HepG2 (cell line): ENCODE data around the gene TBX10. TPM values are rescaled to one million over a fixed set of nuclear protein-coding genes. Genes with fewer than 3 reads are reported as not detected.

Experiments used
- ATAD3A ChIP-seq: sonication (generic); formaldehyde crosslinking; IDR thresholded peaks from 2 replicates; pipeline ENCODE4 v1.4.0; 2020; ENCODE audit warnings: missing genetic modification reagents
- BCL6 ChIP-seq: IDR thresholded peaks from 2 replicates; pipeline ENCODE4 v1.6.1; 2016; ENCODE audit warnings: missing genetic modification reagents, missing compliant biosample characterization
- CC2D1A ChIP-seq: sonication (generic); formaldehyde crosslinking; IDR thresholded peaks from 2 replicates; pipeline ENCODE4 v1.8.1; 2023; ENCODE audit warnings: mild to moderate bottlenecking, missing genetic modification reagents
- DNMT3B ChIP-seq: conservative IDR thresholded peaks from 2 replicates; pipeline ENCODE4 v1.6.1; 2016; ENCODE audit warnings: missing biosample characterization, control low read depth
- DRAP1 ChIP-seq: IDR thresholded peaks from 2 replicates; pipeline ENCODE4 v1.6.1; 2016; ENCODE audit warnings: missing genetic modification reagents, missing compliant biosample characterization
- ERF ChIP-seq: IDR thresholded peaks from 2 replicates; pipeline ENCODE4 v1.6.1; 2018; ENCODE audit warnings: missing biosample characterization, missing genetic modification reagents
- EZH2 ChIP-seq: conservative IDR thresholded peaks from 2 replicates; pipeline ENCODE4 v1.6.1; 2012; ENCODE audit warnings: mild to moderate bottlenecking, low read depth, low read length, moderate library complexity
- GABPA ChIP-seq, 2 experiments: IDR thresholded peaks; 2 replicates each; pipeline ENCODE4 v1.6.1; 2011 to 2016; ENCODE audit warnings: low read depth in 2 of 2, low read length in 1 of 2, missing biosample characterization in 1 of 2, missing genetic modification characterization in 1 of 2
- GPN1 ChIP-seq: sonication (generic); formaldehyde crosslinking; IDR thresholded peaks from 2 replicates; pipeline ENCODE4 v1.5.1; 2020; ENCODE audit warnings: missing genetic modification reagents, borderline replicate concordance
- GTF2F1 ChIP-seq: fragments of 150-350 bp; IDR thresholded peaks from 2 replicates; pipeline ENCODE4 v1.6.1; 2014; ENCODE audit warnings: low read length
- HMG20A ChIP-seq: IDR thresholded peaks from 2 replicates; pipeline ENCODE4 v1.6.1; 2016; ENCODE audit warnings: borderline replicate concordance
- LBX2 ChIP-seq: sonication (generic); formaldehyde crosslinking; IDR thresholded peaks from 2 replicates; pipeline ENCODE4 v1.5.0; 2020; ENCODE audit warnings: missing genetic modification reagents, mild to moderate bottlenecking, borderline replicate concordance
- MATR3 ChIP-seq: sonication (generic); formaldehyde crosslinking; IDR thresholded peaks from 2 replicates; pipeline ENCODE4 v1.4.0; 2020; ENCODE audit warnings: missing genetic modification reagents
- NR2F1 ChIP-seq, 2 experiments: fragments of 450-650 bp in 1 of 2; formaldehyde crosslinking in 1 of 2; IDR thresholded peaks; 2 replicates each; pipeline versions ENCODE4 v1.5.0 to v1.6.1; 2016 to 2020; ENCODE audit warnings: mild to moderate bottlenecking in 1 of 2, missing compliant biosample characterization in 1 of 2, missing genetic modification reagents in 1 of 2, moderate library complexity in 1 of 2
- PLSCR1 ChIP-seq: sonication (generic); formaldehyde crosslinking; IDR thresholded peaks from 2 replicates; pipeline ENCODE4 v1.5.0; 2020; ENCODE audit warnings: missing genetic modification reagents, mild to moderate bottlenecking, borderline replicate concordance
- POLR2AphosphoS5 ChIP-seq: IDR thresholded peaks from 2 replicates; pipeline ENCODE4 v1.6.1; 2012; ENCODE audit warnings: low read depth, low read length
- RCOR2 ChIP-seq: IDR thresholded peaks from 2 replicates; pipeline ENCODE4 v1.6.1; 2016; ENCODE audit warnings: missing biosample characterization, missing genetic modification reagents
- SALL2 ChIP-seq: sonication (generic); formaldehyde crosslinking; IDR thresholded peaks from 2 replicates; pipeline ENCODE4 v1.8.1; 2023; ENCODE audit warnings: mild to moderate bottlenecking, missing genetic modification reagents, inconsistent platforms
- TBP ChIP-seq: sonication (generic); formaldehyde crosslinking; IDR thresholded peaks from 2 replicates; pipeline ENCODE4 v1.5.0; 2020; ENCODE audit warnings: missing genetic modification reagents
- TRIM24 ChIP-seq: sonication (generic); formaldehyde crosslinking; IDR thresholded peaks from 2 replicates; pipeline ENCODE4 v1.8.0; 2022; ENCODE audit warnings: mild to moderate bottlenecking, missing genetic modification reagents
- YEATS2 ChIP-seq: sonication (generic); formaldehyde crosslinking; IDR thresholded peaks from 2 replicates; pipeline ENCODE4 v1.4.0; 2020; ENCODE audit warnings: missing genetic modification reagents, borderline replicate concordance
- ZBTB34 ChIP-seq: sonication (generic); formaldehyde crosslinking; IDR thresholded peaks from 2 replicates; pipeline ENCODE4 v1.8.0; 2022; ENCODE audit warnings: mild to moderate bottlenecking, missing genetic modification reagents
- ZFP82 ChIP-seq: sonication (generic); formaldehyde crosslinking; IDR thresholded peaks from 2 replicates; pipeline ENCODE4 v1.5.1; 2020; ENCODE audit warnings: mild to moderate bottlenecking, missing genetic modification reagents, borderline replicate concordance
- ZNF3 ChIP-seq: IDR thresholded peaks from 2 replicates; pipeline ENCODE4 v1.7.0; 2017; ENCODE audit warnings: inconsistent platforms
- ZNF576 ChIP-seq: sonication (generic); formaldehyde crosslinking; IDR thresholded peaks from 2 replicates; pipeline ENCODE4 v1.4.0; 2020; ENCODE audit warnings: mild to moderate bottlenecking, missing genetic modification reagents
- ZNF678 ChIP-seq: sonication (generic); formaldehyde crosslinking; IDR thresholded peaks from 2 replicates; pipeline ENCODE4 v1.4.0; 2020; ENCODE audit warnings: mild to moderate bottlenecking, missing genetic modification reagents
- ZNF782 ChIP-seq: sonication (generic); formaldehyde crosslinking; IDR thresholded peaks from 2 replicates; pipeline ENCODE4 v1.4.0; 2020; ENCODE audit warnings: missing genetic modification reagents, mild to moderate bottlenecking, borderline replicate concordance
- ZNF891 ChIP-seq: sonication (generic); formaldehyde crosslinking; IDR thresholded peaks from 2 replicates; pipeline ENCODE4 v1.5.0; 2020; ENCODE audit warnings: mild to moderate bottlenecking, missing genetic modification reagents
- ZSCAN30 ChIP-seq: sonication (generic); formaldehyde crosslinking; IDR thresholded peaks from 2 replicates; pipeline ENCODE4 v1.5.0; 2020; ENCODE audit warnings: mild to moderate bottlenecking, missing genetic modification reagents
- polyA plus RNA-seq, 8 experiments: library from polyadenylated mRNA; depleted of rRNA in 3 of 8; stranded (reverse) in 7 of 8; unstranded in 1 of 8; fragments of >200 nt; fragmentation: Illumina TruSeq in 4 of 8; extraction: Trizol in 4 of 8; gene quantifications; 2 replicates each; pipeline versions ENCODE4 v1.2.1 to v1.2.3, GENCODE V29; 2011 to 2016; ENCODE audit warnings: low read depth in 4 of 8, missing spikeins in 1 of 8, mixed read lengths in 1 of 8; ENCODE audit not compliant: insufficient read depth in 1 of 8
- total RNA-seq, 5 experiments: library from RNA; depleted of rRNA; stranded (reverse); fragments of >200 nt; fragmentation: Illumina TruSeq; extraction: Trizol; gene quantifications; 2 replicates each; pipeline ENCODE4 v1.2.3, GENCODE V29; 2016; ENCODE audit warnings: low read depth in 1 of 5
- TF ChIP-seq, protein P1 (sequence below), 2 experiments: fragments of 450-650 bp in 1 of 2; sonication (generic) in 1 of 2; formaldehyde crosslinking; IDR thresholded peaks; 2 replicates each; pipeline versions ENCODE4 v1.5.0 to v1.8.0; 2020 to 2022; ENCODE audit warnings: mild to moderate bottlenecking in 1 of 2, missing genetic modification reagents in 1 of 2

The TBX10 gene
- total and polyA plus RNA-seq, 2 of the 13 experiments (the other 11 are each of a cell fraction or from before 2014, with no cell fraction given): 0.27 to 1.7 TPM

DNA sequence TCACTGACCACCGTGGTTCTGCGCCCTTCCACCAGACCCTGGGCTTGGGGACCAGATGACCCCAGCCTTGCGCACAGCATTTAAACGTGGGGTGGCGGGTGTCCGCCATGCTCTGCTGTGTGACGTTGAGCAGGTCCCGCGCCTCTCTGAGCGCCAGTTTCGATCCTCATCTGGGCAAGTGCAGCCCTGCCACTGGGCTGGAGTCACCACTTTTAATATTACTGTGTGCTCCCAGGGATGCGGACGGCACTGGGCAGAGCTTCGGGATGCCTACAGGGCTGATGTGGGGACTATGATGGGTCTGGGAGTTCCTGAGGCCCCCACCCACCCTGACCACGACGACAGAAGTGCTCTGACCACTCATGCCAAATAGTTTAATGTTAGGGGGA lies 8.6 kb downstream of the TBX10 start (continued):
- TF ChIP-seq NR2F1 (CRISPR knock-in tag; IDR thresholded peaks at IDR 0.05): no peak
- no peak for TF ChIP-seq DRAP1 (CRISPR knock-in tag)
- TF ChIP-seq BCL6 (CRISPR knock-in tag): no peak
- no peak for TF ChIP-seq LBX2 (CRISPR knock-in tag)
- TF ChIP-seq ERF (CRISPR knock-in tag): no peak
- TF ChIP-seq PLSCR1: no peak
- TF ChIP-seq ZNF3 (CRISPR knock-in tag): no peak
- 0 out of 2 replicates have a peak, but pooled peaks have one; percentile 26 for TF ChIP-seq ZFP82 (CRISPR knock-in tag)
- peak; percentile 37; the same call in 1 of the 2 replicates for TF ChIP-seq RCOR2 (CRISPR knock-in tag)
- no peak for TF ChIP-seq YEATS2 (CRISPR knock-in tag)
- TF ChIP-seq EZH2: no peak
- peak; percentile 10; the same call in 1 of the 2 replicates for TF ChIP-seq ZNF891 (CRISPR knock-in tag)
- no peak for TF ChIP-seq MATR3
- no peak for TF ChIP-seq GPN1 (CRISPR knock-in tag)
- no peak for TF ChIP-seq ZBTB34 (CRISPR knock-in tag)
- TF ChIP-seq DNMT3B (CRISPR knock-in tag): no peak
- TF ChIP-seq, protein P1, sequence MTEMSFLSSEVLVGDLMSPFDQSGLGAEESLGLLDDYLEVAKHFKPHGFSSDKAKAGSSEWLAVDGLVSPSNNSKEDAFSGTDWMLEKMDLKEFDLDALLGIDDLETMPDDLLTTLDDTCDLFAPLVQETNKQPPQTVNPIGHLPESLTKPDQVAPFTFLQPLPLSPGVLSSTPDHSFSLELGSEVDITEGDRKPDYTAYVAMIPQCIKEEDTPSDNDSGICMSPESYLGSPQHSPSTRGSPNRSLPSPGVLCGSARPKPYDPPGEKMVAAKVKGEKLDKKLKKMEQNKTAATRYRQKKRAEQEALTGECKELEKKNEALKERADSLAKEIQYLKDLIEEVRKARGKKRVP (CRISPR knock-in tag; IDR thresholded peaks at IDR 0.05): no peak
- TF ChIP-seq ZSCAN30 (CRISPR knock-in tag): 0 out of 2 replicates have a peak, but pooled peaks have one; percentile 30
- no peak for TF ChIP-seq ZNF782 (CRISPR knock-in tag)
- TF ChIP-seq POLR2AphosphoS5: no peak
- 0 out of 2 replicates have a peak, but pooled peaks have one; percentile 1 for TF ChIP-seq HMG20A (CRISPR knock-in tag)
- no peak for TF ChIP-seq ZNF678 (CRISPR knock-in tag)
- TF ChIP-seq TBP (CRISPR knock-in tag): no peak
- TF ChIP-seq ZNF576: no peak
- no peak for TF ChIP-seq CC2D1A
- no peak for TF ChIP-seq ATAD3A (CRISPR knock-in tag)
- no peak for TF ChIP-seq SALL2 (CRISPR knock-in tag)
- no peak for TF ChIP-seq GABPA (IDR thresholded peaks at IDR 0.05; ENCODE audit: low read depth, low read length)
- no peak for TF ChIP-seq GABPA (CRISPR knock-in tag; IDR thresholded peaks at IDR 0.05; ENCODE audit: low read depth)
- no peak for TF ChIP-seq GTF2F1
- TF ChIP-seq TRIM24: no peak
